HUDEP-2 (cell line): ENCODE data around the gene ATP6AP1.
A peak's percentile ranks its signal among the peaks of the same experiment; 100 is the strongest.

Experiments used
- DNase-seq, 76 experiments: peaks; one replicate each; lab custom pipeline; 2025; ENCODE audit not compliant: unreplicated experiment in 76 of 76; lab: John Stamatoyannopoulos, UW

ATP6AP1 gene

GRCh38 chrX:154426916-154427770, 1.3 kb upstream of the ATP6AP1 start:
- DNase-seq, result no peak

GRCh38 chrX:154429711-154430110, 1.2 kb downstream of the ATP6AP1 start:
- DNase-seq, result peak in 2 of 76 experiments; percentile 2 to 8

GRCh38 chrX:154430479-154430878, 2.0 kb downstream of the ATP6AP1 start:
- DNase-seq, result no peak

- DNase-seq, result no peak
Measured at GRCh38 chrX:154430916-154431315, 2.4 kb downstream of the ATP6AP1 start.

DNA sequence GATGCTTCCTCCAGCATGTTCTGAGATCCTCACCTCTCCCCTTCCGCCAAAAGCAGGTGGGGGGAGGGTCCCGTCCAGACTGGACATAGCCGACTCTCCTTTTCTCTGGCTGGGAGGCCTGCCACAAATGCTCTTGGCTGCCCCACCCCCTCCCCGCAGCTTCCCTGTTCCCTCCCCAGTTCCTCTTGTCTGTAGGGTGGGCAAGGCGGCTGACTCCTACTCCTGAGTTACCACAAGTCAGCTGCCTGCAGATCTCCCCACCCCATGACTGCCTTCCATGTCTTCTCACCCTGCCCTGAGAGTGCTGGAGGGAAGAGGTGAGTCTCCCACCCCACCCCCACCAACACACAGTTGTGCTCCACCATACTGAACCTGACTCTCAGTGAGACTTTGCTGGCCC, 2.9 kb downstream of the ATP6AP1 start:
- DNase-seq, result no peak

DNA sequence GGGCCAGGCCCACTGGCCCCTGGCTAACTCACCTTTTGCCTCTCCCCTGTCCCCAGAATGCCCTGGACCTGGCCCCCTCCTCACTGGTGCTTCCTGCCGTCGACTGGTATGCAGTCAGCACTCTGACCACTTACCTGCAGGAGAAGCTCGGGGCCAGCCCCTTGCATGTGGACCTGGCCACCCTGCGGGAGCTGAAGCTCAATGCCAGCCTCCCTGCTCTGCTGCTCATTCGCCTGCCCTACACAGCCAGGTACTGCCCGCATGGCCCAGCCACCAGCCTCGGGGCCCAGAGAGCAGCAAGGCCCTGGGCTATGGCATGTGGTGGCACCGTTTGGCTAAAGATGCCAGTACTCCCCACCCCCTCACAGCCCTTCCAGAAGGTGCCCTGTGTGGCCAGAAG, 3.7 kb downstream of the ATP6AP1 start:
- no peak for DNase-seq

DNA sequence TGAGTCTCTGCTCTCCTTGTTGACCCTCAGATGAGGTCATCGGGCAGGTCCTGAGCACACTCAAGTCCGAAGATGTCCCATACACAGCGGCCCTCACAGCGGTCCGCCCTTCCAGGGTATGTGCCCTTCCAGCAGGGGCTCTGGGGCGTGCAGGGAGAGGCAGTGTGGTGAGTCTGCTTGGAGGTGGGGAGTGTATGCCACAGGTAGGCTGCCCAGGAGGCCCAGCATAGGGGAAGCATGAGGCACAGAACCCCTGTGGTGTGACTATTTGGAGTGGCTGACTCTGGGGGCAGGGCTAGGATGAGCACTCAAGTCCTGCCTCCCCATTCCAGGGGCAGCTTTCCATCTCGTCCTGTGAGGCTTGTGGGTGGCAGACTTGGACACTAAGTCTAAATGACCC, 5.1 kb downstream of the ATP6AP1 start:
- DNase-seq, result no peak

- DNase-seq, result no peak
Measured at GRCh38 chrX:154434394-154435168, 6.1 kb downstream of the ATP6AP1 start.

DNA sequence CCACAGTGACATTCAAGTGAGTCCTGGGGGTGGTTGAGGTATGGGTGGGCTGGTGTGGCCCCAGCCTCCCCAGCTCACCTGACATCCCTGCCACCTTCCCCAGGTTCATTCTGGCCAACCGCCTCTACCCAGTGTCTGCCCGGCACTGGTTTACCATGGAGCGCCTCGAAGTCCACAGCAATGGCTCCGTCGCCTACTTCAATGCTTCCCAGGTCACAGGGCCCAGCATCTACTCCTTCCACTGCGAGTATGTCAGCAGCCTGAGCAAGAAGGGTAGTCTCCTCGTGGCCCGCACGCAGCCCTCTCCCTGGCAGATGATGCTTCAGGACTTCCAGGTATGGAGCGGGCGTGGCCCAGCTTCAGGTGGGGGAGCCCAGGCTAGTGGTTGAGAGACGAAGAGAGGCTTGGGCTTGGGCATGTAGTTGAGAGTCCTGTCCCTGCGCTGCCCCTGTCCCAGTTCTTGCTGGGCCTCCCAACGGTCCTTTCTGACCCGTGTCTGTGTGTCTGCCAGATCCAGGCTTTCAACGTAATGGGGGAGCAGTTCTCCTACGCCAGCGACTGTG, 6.8 kb downstream of the ATP6AP1 start:
- DNase-seq, result no peak

DNA sequence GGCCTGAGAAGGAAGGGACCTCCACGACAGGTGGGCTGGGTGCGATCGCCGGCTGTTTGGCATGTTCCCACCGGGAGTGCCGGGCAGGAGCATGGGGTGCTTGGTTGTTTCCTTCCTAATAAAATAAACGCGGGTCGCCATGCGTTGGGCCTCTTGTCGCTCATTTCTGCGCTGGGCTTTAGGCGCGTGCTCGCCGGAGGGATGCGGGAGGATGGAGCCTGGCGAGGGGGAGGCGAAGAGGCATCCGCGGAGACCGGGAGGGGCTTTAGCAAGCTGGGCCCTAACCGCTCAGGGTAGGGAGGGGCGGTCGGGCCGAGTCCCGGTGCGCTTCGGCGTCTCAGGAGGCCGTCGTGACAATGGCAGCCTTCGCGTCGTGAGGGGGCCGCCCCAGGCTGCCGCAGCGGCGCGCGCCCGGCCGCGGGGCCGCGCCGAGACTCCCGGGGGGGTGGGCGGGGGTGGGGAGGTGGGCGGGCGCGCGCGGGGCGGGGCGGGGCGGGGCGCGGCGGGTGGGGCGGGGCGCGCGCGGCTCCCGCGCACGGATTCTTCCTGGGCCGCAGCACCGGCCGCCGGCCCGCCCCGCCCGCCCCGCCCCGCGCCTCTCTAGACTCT, 8.0 kb downstream of the ATP6AP1 start:
- peak in 9 of 76 experiments; percentile 5 to 42 (median 22) for DNase-seq

- DNase-seq, result peak in 25 of 76 experiments; percentile 3 to 44 (median 21)
Measured at GRCh38 chrX:154436983-154437752, 8.7 kb downstream of the ATP6AP1 start, which contains the start of gene GDI1. Gene GDI1 (plus strand): TSS chrX:154437154. CDS start chrX:154437255, 101 bp downstream.

GRCh38 chrX:154437971-154438893, 9.8 kb downstream of the ATP6AP1 start:
- DNase-seq, result no peak

- DNase-seq, result no peak
Measured at GRCh38 chrX:154439841-154440240, 11.4 kb downstream of the ATP6AP1 start.

GRCh38 chrX:154440623-154441357, 12.3 kb downstream of the ATP6AP1 start:
- no peak for DNase-seq

DNA sequence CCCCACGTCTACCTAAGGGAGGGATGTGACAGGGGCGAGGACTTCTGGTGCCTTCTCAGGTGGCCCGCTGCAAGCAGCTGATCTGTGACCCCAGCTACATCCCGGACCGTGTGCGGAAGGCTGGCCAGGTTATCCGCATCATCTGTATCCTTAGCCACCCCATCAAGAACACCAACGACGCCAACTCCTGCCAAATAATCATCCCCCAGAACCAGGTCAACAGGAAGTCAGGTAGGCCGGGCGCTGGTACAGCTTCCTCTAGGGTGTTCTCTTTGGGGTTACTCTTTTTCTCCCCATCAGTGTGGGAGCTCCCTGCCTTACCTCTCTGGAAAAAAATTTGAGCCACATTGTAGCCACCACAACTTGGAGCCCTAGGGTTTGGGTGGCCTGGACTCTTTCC, 13.1 kb downstream of the ATP6AP1 start:
- no peak for DNase-seq

GRCh38 chrX:154441984-154442707, 13.7 kb downstream of the ATP6AP1 start:
- DNase-seq, result no peak

GRCh38 chrX:154443479-154443910, 15.0 kb downstream of the ATP6AP1 start:
- no peak for DNase-seq
